HepG2 (cell line): Measurements from ENCODE around the gene CCL24.

Experiments
- HDAC2 ChIP-seq: sonication (generic); formaldehyde crosslinking; IDR thresholded peaks from 2 replicates; pipeline ENCODE4 v1.4.0; 2020; ENCODE audit warnings: missing genetic modification reagents
- RBFOX2 ChIP-seq: fragments of 200-400 bp; formaldehyde crosslinking; IDR thresholded peaks from 2 replicates; pipeline ENCODE4 v1.6.1; 2017; ENCODE audit warnings: low read depth, mild to moderate bottlenecking, low read length
- ZNF747 ChIP-seq: sonication (generic); formaldehyde crosslinking; IDR thresholded peaks from 2 replicates; pipeline ENCODE4 v1.8.1; 2023; ENCODE audit warnings: missing genetic modification reagents, mild to moderate bottlenecking, borderline replicate concordance

GRCh38 chr7:75793676-75794075, 19.9 kb downstream of the CCL24 start:
- TF ChIP-seq RBFOX2 = no peak
- no peak for TF ChIP-seq ZNF747 (CRISPR knock-in tag)
- no peak for TF ChIP-seq HDAC2 (CRISPR knock-in tag)
